MM.1S (cell line): ENCODE measurements around the gene CD109.

ENCODE experiments used
- EZH2 ChIP-seq: fragments of 300-600 bp; sonication (generic); optimal IDR thresholded peaks from 2 replicates; pipeline ENCODE3; 2017; ENCODE audit warnings: low read depth, mild to moderate bottlenecking, antibody characterized with exemption, low read length, mixed read lengths
- EZH2phosphoT487 ChIP-seq: fragments of 300-600 bp; sonication (generic); IDR thresholded peaks from 2 replicates; pipeline ENCODE4 v1.6.1; 2018; ENCODE audit warnings: antibody characterized with exemption, low read length
- TF ChIP-seq, protein P1 (sequence below): fragments of 300-600 bp; sonication (generic); IDR thresholded peaks from 2 replicates; pipeline ENCODE4 v1.5.1; 2016; ENCODE audit warnings: antibody characterized with exemption, low read length, mixed read lengths

DNA sequence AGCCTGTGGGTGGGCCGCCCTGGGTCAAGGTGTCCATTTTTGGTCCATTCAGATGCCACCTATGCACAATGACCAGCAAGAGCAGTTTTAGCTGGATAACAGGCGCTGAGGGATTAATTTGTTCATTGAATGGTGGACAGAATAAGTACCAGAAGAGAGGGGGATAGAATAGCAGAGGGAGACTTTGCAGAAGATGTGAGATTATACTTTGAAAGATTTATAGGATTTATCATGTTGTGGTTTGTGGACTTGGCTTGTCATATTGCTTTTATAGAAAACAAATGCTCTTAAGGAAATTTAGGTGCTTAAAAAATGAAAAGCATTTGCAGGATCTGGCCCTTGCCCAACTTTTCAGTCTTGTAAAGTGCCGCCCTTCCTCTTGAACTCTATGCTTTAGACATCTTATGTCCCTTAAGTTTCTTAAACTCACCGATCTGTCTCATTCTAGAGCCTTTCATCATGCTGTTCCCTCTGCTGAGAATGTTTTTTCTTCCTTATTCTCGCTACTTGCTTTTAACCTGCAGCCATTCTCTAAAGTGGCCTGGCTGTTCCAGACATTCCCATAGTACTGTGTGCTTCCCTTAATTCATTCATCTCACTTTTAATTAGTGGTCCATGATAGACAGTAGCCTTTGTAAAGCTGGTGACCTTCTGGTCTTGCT is 42.5 kb downstream of the CD109 start:
- TF ChIP-seq, protein P1, sequence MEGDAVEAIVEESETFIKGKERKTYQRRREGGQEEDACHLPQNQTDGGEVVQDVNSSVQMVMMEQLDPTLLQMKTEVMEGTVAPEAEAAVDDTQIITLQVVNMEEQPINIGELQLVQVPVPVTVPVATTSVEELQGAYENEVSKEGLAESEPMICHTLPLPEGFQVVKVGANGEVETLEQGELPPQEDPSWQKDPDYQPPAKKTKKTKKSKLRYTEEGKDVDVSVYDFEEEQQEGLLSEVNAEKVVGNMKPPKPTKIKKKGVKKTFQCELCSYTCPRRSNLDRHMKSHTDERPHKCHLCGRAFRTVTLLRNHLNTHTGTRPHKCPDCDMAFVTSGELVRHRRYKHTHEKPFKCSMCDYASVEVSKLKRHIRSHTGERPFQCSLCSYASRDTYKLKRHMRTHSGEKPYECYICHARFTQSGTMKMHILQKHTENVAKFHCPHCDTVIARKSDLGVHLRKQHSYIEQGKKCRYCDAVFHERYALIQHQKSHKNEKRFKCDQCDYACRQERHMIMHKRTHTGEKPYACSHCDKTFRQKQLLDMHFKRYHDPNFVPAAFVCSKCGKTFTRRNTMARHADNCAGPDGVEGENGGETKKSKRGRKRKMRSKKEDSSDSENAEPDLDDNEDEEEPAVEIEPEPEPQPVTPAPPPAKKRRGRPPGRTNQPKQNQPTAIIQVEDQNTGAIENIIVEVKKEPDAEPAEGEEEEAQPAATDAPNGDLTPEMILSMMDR, result no peak
- TF ChIP-seq EZH2, result no peak
- TF ChIP-seq EZH2phosphoT487, result no peak
